ENCODE results near the gene CCDC174.

- no peak for TF ChIP-seq CTCF (conservative IDR thresholded peaks at IDR 0.05)
- no peak for TF ChIP-seq ZFX (IDR thresholded peaks at IDR 0.05)
These were observed 39.7 kb downstream of the CCDC174 start for GRCh38 chr3:14691239-14691638.

All from C4-2B (cell line).